GM23248 (cell line): ENCODE results near the gene HRNR. TPM values are rescaled to one million over a fixed set of nuclear protein-coding genes. Genes with fewer than 3 reads are reported as not detected.

Source experiments
- DNase-seq: peaks from one replicate; pipeline ENCODE4 v3.0.0-alpha.2; 2015
- H2AFZ ChIP-seq: fragments of 200-600 bp; sonication (generic); 2 replicates; pipeline ENCODE4 v1.6.1; 2016; ENCODE audit warnings: antibody characterized with exemption
- H3F3A ChIP-seq: fragments of 200-600 bp; sonication (generic); 2 replicates; pipeline ENCODE4 v1.6.1; 2016; ENCODE audit warnings: mild to moderate bottlenecking, antibody characterized with exemption, mixed run types; ENCODE audit not compliant: insufficient read depth
- H3K27ac ChIP-seq: fragments of 200-600 bp; sonication (generic); 2 replicates; pipeline ENCODE4 v1.5.1; 2016; ENCODE audit warnings: mild to moderate bottlenecking
- H3K27me3 ChIP-seq: fragments of 200-600 bp; sonication (generic); replicated peaks from 2 replicates; pipeline ENCODE4 v1.6.1; 2016; ENCODE audit warnings: mild to moderate bottlenecking; ENCODE audit not compliant: insufficient read depth
- H3K36me3 ChIP-seq: fragments of 200-600 bp; sonication (generic); 2 replicates; pipeline ENCODE4 v1.6.1; 2016; ENCODE audit warnings: low read depth, mild to moderate bottlenecking
- H3K4me1 ChIP-seq: fragments of 200-600 bp; sonication (generic); 2 replicates; pipeline ENCODE4 v1.6.1; 2016; ENCODE audit warnings: mild to moderate bottlenecking; ENCODE audit not compliant: insufficient read depth
- H3K4me2 ChIP-seq: fragments of 200-600 bp; sonication (generic); one replicate; pipeline ENCODE4 v1.6.1; 2016; ENCODE audit warnings: mild to moderate bottlenecking; ENCODE audit not compliant: unreplicated experiment
- H3K4me3 ChIP-seq: fragments of 200-600 bp; sonication (generic); 2 replicates; pipeline ENCODE4 v1.5.1; 2016; ENCODE audit warnings: mild to moderate bottlenecking
- H3K79me2 ChIP-seq: fragments of 200-600 bp; sonication (generic); 2 replicates; pipeline ENCODE4 v1.6.1; 2016; ENCODE audit warnings: mild to moderate bottlenecking; ENCODE audit not compliant: insufficient read depth
- H3K9ac ChIP-seq: fragments of 200-600 bp; sonication (generic); 2 replicates; pipeline ENCODE4 v1.6.1; 2016; ENCODE audit warnings: mild to moderate bottlenecking
- H3K9me2 ChIP-seq: fragments of 200-600 bp; sonication (generic); 2 replicates; pipeline ENCODE4 v1.6.1; 2016; ENCODE audit warnings: mixed run types, mild to moderate bottlenecking, moderate library complexity; ENCODE audit not compliant: insufficient read depth
- H3K9me3 ChIP-seq: fragments of 200-600 bp; sonication (generic); one replicate; pipeline ENCODE4 v1.6.1; 2017; ENCODE audit warnings: low read depth
- H4K20me1 ChIP-seq: fragments of 200-600 bp; sonication (generic); 2 replicates; pipeline ENCODE4 v1.6.0; 2016; ENCODE audit not compliant: insufficient read depth
- EZH2 ChIP-seq: fragments of 200-600 bp; sonication (generic); IDR thresholded peaks from 2 replicates; pipeline ENCODE4 v1.6.1; 2018; ENCODE audit warnings: antibody characterized with exemption, mild to moderate bottlenecking; ENCODE audit not compliant: insufficient read depth, poor library complexity, severe bottlenecking
- EZH2phosphoT487 ChIP-seq: fragments of 200-600 bp; sonication (generic); IDR thresholded peaks from 2 replicates; pipeline ENCODE4 v1.6.1; 2018; ENCODE audit warnings: antibody characterized with exemption, moderate library complexity, mild to moderate bottlenecking, low read depth; ENCODE audit not compliant: insufficient read depth
- WGBS, 2 experiments: methylation state at CpG; one replicate each; pipeline ENCODE4 v1.1.6; 2015 to 2017; ENCODE audit warnings: low lambda C conversion rate in 2 of 2, low coverage in 1 of 2; ENCODE audit errors: missing lambda C conversion rate in 2 of 2; 5-methylcytosine and 5-hydroxymethylcytosine counted together
- in situ Hi-C: fragments of 300-500 bp; cut with MboI; formaldehyde crosslinking; loops from 2 replicates; pipeline ENCODE4 v1.15.0; 2020
- polyA plus RNA-seq: library from polyadenylated mRNA; unstranded; fragments of >200 nt; fragmentation: Nextera tagmentation; extraction: Ambion mirVana; gene quantifications from 2 replicates; pipeline ENCODE4 v1.2.1, GENCODE V29; 2016
- total RNA-seq: library from RNA; depleted of rRNA; stranded (reverse); fragments of >200 nt; shearing (Covaris generic); gene quantifications from 2 replicates; pipeline ENCODE4 v1.2.3, GENCODE V29; 2014

Gene HRNR
- total and polyA plus RNA-seq, 2 experiments from 2014 or later, result 0.05 TPM; not detected in 1

GRCh38 chr1:152189657-152190442 is 34.1 kb downstream of the HRNR start:
- peak overlapping the region; percentile 91 for H3K4me2 ChIP-seq
- H3K27me3 ChIP-seq, result no peaks in the 10 kb centered on the region
- peaks cover 15% of the 10 kb centered on the region for H3K4me1 ChIP-seq
- WGBS, 2 experiments, result 1 to 2% methylated on average over 9 of the region's 9 CpGs
- H3K79me2 ChIP-seq, result no peaks in the 10 kb centered on the region
- no peaks in the 10 kb centered on the region for H3K9me3 ChIP-seq
- TF ChIP-seq EZH2phosphoT487 (no peak), EZH2 (no peak)
- H2AFZ ChIP-seq, result peak overlapping the region; percentile 97
- in situ Hi-C loops, result loop anchor here (5.0 kb wide), 1 partner anchor 252 kb away; no protein-coding TSS in a partner anchor
- peak; percentile 83 for DNase-seq
- peak overlapping the region; percentile 78 for H3K9ac ChIP-seq
- H4K20me1 ChIP-seq, result no peaks in the 10 kb centered on the region
- H3K4me3 ChIP-seq, result peak overlapping the region; percentile 76
- peak overlapping the region; percentile 42; the same call in 1 of the 2 replicates for H3K27ac ChIP-seq
- H3K9me2 ChIP-seq, result no peaks in the 10 kb centered on the region
- peaks cover 11% of the 10 kb centered on the region for H3F3A ChIP-seq
- H3K36me3 ChIP-seq, result peaks cover under 1% of the 10 kb centered on the region; the same call in 1 of the 2 replicates

GRCh38 chr1:152188673-152189591 is 35.1 kb downstream of the HRNR start:
- no peaks in the 10 kb centered on the region for H4K20me1 ChIP-seq
- peak; percentile 86 for DNase-seq
- TF ChIP-seq EZH2phosphoT487 (no peak), EZH2 (no peak)
- H3K4me3 ChIP-seq, result peak overlapping the region; percentile 76
- no peaks in the 10 kb centered on the region for H3K9me2 ChIP-seq
- H3K79me2 ChIP-seq, result no peaks in the 10 kb centered on the region
- peak overlapping the region; percentile 91 for H3K4me2 ChIP-seq
- 3% methylated on average over 61 to 62 of the region's 62 CpGs for WGBS, 2 experiments
- peak overlapping the region; percentile 42 for H3K27ac ChIP-seq
- peaks cover 11% of the 10 kb centered on the region for H3F3A ChIP-seq
- peak overlapping the region; percentile 97 for H2AFZ ChIP-seq
- H3K36me3 ChIP-seq, result no peaks in the 10 kb centered on the region
- in situ Hi-C loops, result no loop called here
- peaks cover 15% of the 10 kb centered on the region for H3K4me1 ChIP-seq
- no peaks in the 10 kb centered on the region for H3K27me3 ChIP-seq
- H3K9ac ChIP-seq, result peak overlapping the region; percentile 78
- H3K9me3 ChIP-seq, result no peaks in the 10 kb centered on the region

GRCh38 chr1:152186556-152187285 is 37.3 kb downstream of the HRNR start:
- Histone ChIP-seq H3K79me2 (no peaks in the 10 kb centered on the region), H3K9me2 (no peaks in the 10 kb centered on the region), H3K4me3 (no peak overlapping the region), H3K36me3 (no peaks in the 10 kb centered on the region), H3K9me3 (no peaks in the 10 kb centered on the region), H2AFZ (no peak overlapping the region), H3K9ac (no peak overlapping the region), H3K4me2 (no peak overlapping the region), H3K4me1 (peaks cover 37% of the 10 kb centered on the region), H3F3A (peaks cover 31% of the 10 kb centered on the region), H3K27me3 (no peaks in the 10 kb centered on the region), H3K27ac (no peak overlapping the region), H4K20me1 (no peaks in the 10 kb centered on the region)
- in situ Hi-C loops, result no loop called here
- peak; percentile 13 for DNase-seq
- no peak for TF ChIP-seq EZH2
- TF ChIP-seq EZH2phosphoT487, result no peak
- WGBS, 2 experiments, result 80 to 84% methylated on average over 5 of the region's 5 CpGs
